Measurements from ENCODE around the gene B9D2.

Gene B9D2

DNA sequence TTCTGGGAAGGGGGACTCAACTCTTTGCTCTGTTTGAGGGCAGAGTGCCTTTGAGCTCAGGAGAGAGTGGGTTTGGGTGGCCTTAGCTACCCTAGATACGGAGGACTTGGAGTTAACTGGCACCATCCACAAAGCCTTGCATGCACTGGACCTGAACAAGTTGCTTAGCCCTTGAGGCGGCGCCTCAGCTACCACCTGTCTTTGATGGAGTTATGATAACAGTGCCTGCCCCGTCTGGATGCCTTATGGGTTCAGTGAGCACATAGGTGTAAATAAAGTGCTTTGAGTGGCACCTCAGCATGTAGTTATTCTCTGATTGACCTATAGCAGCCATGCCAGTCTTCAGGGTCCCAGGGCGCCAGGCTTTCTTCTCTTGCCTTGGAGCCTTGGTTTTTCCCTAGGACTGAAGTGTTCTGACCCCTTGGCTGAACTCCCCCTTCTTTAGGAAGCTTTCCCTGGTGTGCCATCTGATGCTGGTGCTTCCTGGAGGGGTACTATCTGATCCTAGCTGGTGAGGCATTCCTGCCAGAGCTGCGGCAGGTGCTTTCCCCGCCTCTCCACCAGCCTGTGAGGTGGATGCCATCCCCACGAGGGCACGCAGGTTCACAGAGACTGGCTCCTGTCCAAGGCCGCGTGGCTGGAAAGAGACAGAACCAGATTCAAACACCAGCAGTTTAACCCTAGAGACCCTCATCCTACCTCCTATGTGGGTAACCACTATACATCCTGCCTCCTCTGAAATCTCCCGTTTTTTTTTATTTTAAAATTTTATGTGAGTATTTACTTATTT is 39.4 kb upstream of the B9D2 start:
- no peak for ATAC-seq
- no peak for TF ChIP-seq ZNF8 (CRISPR knock-in tag; IDR thresholded peaks at IDR 0.05)
- no peak for TF ChIP-seq CSDC2 (CRISPR knock-in tag; IDR thresholded peaks at IDR 0.05)
- TF ChIP-seq ARNTL (CRISPR knock-in tag; IDR thresholded peaks at IDR 0.05; ENCODE audit: borderline replicate concordance, low read depth), result no peak
- no peak for TF ChIP-seq ISL1 (CRISPR knock-in tag; IDR thresholded peaks at IDR 0.05)
- TF ChIP-seq TCF4 (CRISPR knock-in tag; IDR thresholded peaks at IDR 0.05; ENCODE audit: borderline replicate concordance), result no peak
- no peak for TF ChIP-seq SNAI2 (CRISPR knock-in tag; IDR thresholded peaks at IDR 0.05)
- TF ChIP-seq ESRRG (CRISPR knock-in tag; IDR thresholded peaks at IDR 0.05), result no peak
- no peak for TF ChIP-seq OSR1 (CRISPR knock-in tag; IDR thresholded peaks at IDR 0.05)
- TF ChIP-seq TOX (CRISPR knock-in tag; IDR thresholded peaks at IDR 0.05; ENCODE audit: borderline replicate concordance), result no peak
- TF ChIP-seq CSRNP3 (CRISPR knock-in tag; IDR thresholded peaks at IDR 0.05), result no peak
- TF ChIP-seq, protein P1, sequence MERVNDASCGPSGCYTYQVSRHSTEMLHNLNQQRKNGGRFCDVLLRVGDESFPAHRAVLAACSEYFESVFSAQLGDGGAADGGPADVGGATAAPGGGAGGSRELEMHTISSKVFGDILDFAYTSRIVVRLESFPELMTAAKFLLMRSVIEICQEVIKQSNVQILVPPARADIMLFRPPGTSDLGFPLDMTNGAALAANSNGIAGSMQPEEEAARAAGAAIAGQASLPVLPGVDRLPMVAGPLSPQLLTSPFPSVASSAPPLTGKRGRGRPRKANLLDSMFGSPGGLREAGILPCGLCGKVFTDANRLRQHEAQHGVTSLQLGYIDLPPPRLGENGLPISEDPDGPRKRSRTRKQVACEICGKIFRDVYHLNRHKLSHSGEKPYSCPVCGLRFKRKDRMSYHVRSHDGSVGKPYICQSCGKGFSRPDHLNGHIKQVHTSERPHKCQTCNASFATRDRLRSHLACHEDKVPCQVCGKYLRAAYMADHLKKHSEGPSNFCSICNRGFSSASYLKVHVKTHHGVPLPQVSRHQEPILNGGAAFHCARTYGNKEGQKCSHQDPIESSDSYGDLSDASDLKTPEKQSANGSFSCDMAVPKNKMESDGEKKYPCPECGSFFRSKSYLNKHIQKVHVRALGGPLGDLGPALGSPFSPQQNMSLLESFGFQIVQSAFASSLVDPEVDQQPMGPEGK (CRISPR knock-in tag; IDR thresholded peaks at IDR 0.05; ENCODE audit: borderline replicate concordance), result no peak

DNA sequence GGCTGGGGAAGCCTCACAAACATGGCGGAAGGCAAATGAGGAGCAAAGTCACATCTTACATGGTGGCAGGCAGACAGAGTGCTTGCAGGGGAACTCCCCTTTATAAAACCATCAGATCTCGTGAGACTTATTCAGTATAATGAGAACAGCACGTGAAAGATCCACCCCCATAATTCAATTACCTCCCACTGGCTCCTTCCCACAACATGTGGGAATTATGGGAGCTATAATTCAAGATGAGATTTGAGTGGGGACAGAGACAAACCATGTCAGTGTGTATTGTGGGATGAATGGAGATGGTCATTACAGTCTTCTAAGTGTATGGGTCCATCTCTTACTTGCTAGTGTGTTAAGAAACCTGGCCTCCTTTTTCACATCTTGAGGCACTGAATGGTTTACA is 38.1 kb upstream of the B9D2 start:
- no peak for TF ChIP-seq GLIS3 (CRISPR knock-in tag; IDR thresholded peaks at IDR 0.05)
- no peak for TF ChIP-seq ZNF565 (CRISPR knock-in tag; conservative IDR thresholded peaks at IDR 0.05; ENCODE audit: low read depth)
- TF ChIP-seq ZNF70 (CRISPR knock-in tag; IDR thresholded peaks at IDR 0.05), result no peak
- TF ChIP-seq SNAI2 (CRISPR knock-in tag; IDR thresholded peaks at IDR 0.05), result no peak
- TF ChIP-seq, protein P2, sequence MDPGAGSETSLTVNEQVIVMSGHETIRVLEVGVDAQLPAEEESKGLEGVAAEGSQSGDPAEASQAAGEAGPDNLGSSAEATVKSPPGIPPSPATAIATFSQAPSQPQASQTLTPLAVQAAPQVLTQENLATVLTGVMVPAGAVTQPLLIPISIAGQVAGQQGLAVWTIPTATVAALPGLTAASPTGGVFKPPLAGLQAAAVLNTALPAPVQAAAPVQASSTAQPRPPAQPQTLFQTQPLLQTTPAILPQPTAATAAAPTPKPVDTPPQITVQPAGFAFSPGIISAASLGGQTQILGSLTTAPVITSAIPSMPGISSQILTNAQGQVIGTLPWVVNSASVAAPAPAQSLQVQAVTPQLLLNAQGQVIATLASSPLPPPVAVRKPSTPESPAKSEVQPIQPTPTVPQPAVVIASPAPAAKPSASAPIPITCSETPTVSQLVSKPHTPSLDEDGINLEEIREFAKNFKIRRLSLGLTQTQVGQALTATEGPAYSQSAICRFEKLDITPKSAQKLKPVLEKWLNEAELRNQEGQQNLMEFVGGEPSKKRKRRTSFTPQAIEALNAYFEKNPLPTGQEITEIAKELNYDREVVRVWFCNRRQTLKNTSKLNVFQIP (CRISPR knock-in tag; IDR thresholded peaks at IDR 0.05; ENCODE audit: borderline replicate concordance, low read depth), result no peak
- no peak for TF ChIP-seq OSR1 (CRISPR knock-in tag; IDR thresholded peaks at IDR 0.05)
- no peak for TF ChIP-seq ZNF8 (CRISPR knock-in tag; IDR thresholded peaks at IDR 0.05)
- TF ChIP-seq CSRNP3 (CRISPR knock-in tag; IDR thresholded peaks at IDR 0.05), result no peak
- TF ChIP-seq ESRRG (CRISPR knock-in tag; IDR thresholded peaks at IDR 0.05), result no peak
- no peak for TF ChIP-seq TSHZ2 (CRISPR knock-in tag; IDR thresholded peaks at IDR 0.05)
- no peak for TF ChIP-seq CSDC2 (CRISPR knock-in tag; IDR thresholded peaks at IDR 0.05)
- TF ChIP-seq, protein P3, sequence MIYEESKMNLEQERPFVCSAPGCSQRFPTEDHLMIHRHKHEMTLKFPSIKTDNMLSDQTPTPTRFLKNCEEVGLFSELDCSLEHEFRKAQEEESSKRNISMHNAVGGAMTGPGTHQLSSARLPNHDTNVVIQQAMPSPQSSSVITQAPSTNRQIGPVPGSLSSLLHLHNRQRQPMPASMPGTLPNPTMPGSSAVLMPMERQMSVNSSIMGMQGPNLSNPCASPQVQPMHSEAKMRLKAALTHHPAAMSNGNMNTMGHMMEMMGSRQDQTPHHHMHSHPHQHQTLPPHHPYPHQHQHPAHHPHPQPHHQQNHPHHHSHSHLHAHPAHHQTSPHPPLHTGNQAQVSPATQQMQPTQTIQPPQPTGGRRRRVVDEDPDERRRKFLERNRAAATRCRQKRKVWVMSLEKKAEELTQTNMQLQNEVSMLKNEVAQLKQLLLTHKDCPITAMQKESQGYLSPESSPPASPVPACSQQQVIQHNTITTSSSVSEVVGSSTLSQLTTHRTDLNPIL (CRISPR knock-in tag; IDR thresholded peaks at IDR 0.05; ENCODE audit: low read depth), result no peak
- ATAC-seq, result no peak

DNA sequence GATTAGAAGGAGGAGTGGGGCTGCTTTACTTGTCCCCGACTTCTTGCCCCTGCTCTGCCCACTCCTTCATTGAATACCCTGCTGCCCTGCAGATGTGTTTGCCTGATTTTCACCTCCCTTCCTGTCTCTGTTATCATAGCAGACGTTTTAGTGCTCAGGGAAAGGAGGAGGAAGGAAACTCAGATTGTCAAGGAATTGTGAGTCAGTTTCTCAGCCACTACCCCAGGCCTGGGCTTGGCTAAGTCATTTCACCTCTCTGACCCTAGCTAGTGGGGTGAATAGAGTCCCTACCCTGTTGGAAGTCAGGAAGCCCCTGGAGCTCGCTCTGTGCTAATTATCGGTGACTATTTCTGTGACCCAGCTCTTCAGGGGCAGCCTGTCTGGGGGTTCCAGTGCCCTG is 37.5 kb upstream of the B9D2 start:
- ATAC-seq, result no peak
- TF ChIP-seq ISL1 (CRISPR knock-in tag; IDR thresholded peaks at IDR 0.05), result no peak
- TF ChIP-seq ZC3H10 (CRISPR knock-in tag; IDR thresholded peaks at IDR 0.05), result no peak

Measured in SK-N-SH treated with all-trans-retinoic acid at 6 μM for 48 hours (cell line).